Glutamatergic neuron (in vitro differentiated cells): ENCODE measurements around the gene GRIK3. TPM values are rescaled to one million over a fixed set of nuclear protein-coding genes. Genes with fewer than 3 reads are reported as not detected.
A peak's percentile ranks its signal among the peaks of the same experiment; 100 is the strongest.
"Not testable (repeated sequence)": the region's sequence is repeated elsewhere in the genome, so short reads cannot be mapped to it uniquely, and the experiment has no call there.

Experiments
- DNase-seq: peaks from one replicate; pipeline ENCODE4 v3.0.0; 2022
- H3K27ac Mint-ChIP-seq: one replicate; pipeline ENCODE4 v1.8.0; 2020; ENCODE audit warnings: mild to moderate bottlenecking, mixed read lengths, inconsistent platforms; ENCODE audit not compliant: unreplicated experiment
- H3K27me3 Mint-ChIP-seq: one replicate; pipeline ENCODE4 v1.8.0; 2020; ENCODE audit warnings: mild to moderate bottlenecking, moderate library complexity, mixed read lengths, inconsistent platforms; ENCODE audit not compliant: unreplicated experiment
- H3K36me3 Mint-ChIP-seq: one replicate; pipeline ENCODE4 v1.8.0; 2020; ENCODE audit warnings: mild to moderate bottlenecking, mixed read lengths, inconsistent platforms; ENCODE audit not compliant: unreplicated experiment
- H3K4me1 Mint-ChIP-seq: one replicate; pipeline ENCODE4 v1.8.0; 2020; ENCODE audit warnings: mild to moderate bottlenecking, low read depth, mixed read lengths, inconsistent platforms; ENCODE audit not compliant: unreplicated experiment
- H3K4me3 Mint-ChIP-seq: one replicate; pipeline ENCODE4 v1.8.0; 2020; ENCODE audit warnings: mild to moderate bottlenecking, mixed read lengths, inconsistent platforms; ENCODE audit not compliant: unreplicated experiment
- H3K9me3 Mint-ChIP-seq: one replicate; pipeline ENCODE4 v1.8.0; 2020; ENCODE audit warnings: mild to moderate bottlenecking, moderate library complexity, mixed read lengths, inconsistent platforms; ENCODE audit not compliant: unreplicated experiment
- CTCF ChIP-seq: fragments of 200-600 bp; sonication (generic); IDR thresholded peaks from one replicate; pipeline ENCODE4 v1.5.0; 2021; ENCODE audit not compliant: partially characterized antibody, unreplicated experiment
- long read RNA-seq: library from polyadenylated mRNA; unstranded; transcript quantifications from one replicate; pipeline ENCODE4 v2.0.0, GENCODE V29; 2020; ENCODE audit not compliant: unreplicated experiment
- total RNA-seq: library from RNA; stranded (reverse); fragmentation: NEBNext Ultra II Directional; extraction: Animal tissue kit (Norgen Biotek cat#: 25700); gene quantifications from one replicate; pipeline ENCODE4 v1.2.1, GENCODE V29; 2021; ENCODE audit not compliant: unreplicated experiment

GRIK3 gene
- total RNA-seq = 60.1 TPM
- long read RNA-seq, partial matches to known transcripts = 0 of 2 reads
- long read RNA-seq, other reads (novel, unspliced or antisense) = 2 of 2 reads

DNA sequence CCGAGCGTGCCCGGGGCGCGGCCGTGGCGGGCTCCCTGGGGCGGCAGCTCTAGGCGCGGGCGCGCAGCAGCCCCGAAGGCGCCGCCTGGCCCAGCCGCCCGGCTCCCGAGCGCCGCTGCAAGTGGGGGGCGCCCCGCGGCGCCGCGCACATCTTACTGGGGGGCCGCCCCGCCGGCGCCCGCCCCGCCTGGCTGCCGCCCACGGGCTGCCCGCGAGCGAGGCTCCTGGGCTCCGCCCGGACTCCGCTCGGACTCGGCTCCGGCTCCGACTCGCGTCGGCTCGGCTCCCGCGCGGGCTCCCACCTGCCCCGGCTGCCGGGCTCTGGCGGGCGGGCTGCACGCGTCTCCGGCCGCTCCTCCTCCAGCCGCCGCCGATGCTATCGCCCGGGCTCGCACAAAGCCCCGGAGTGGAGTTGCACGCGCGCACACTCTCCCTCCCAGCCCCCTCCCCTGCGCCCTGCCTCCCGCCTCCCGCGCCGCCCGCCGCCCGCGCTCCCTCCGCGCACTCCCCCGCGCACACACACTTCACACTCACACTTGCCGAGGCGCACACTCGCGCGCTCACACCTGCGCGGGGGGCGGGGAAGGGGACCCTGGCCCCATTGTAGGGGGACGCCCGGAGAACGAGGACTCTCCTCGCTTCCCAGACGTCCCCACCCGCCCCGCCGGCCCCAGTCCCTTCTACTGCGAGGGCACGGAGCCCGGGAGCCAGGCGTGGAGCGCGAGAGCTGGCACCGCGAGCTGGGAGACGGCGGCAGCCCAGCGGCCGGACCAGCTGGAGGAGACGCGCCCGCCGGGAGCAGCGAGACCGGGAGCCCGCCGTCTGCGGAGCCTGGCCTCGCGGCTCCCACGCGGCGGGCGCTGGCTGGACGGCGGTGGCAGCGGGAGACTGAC lies at the start of gene GRIK3:
Gene GRIK3, minus strand, starts transcription at position 395 of the 893 bp plus-strand sequence. CDS start 407 bp downstream, outside the sequence.
- Mint-ChIP-seq H3K9me3 (peaks cover 4% of the 10 kb centered on the region), H3K27me3 (peaks cover 14% of the 10 kb centered on the region), H3K4me1 (peaks cover 36% of the 10 kb centered on the region), H3K27ac (no peak within 1 kb of the TSS), H3K36me3 (no peaks in the 10 kb centered on the region), H3K4me3 (peak within 1 kb of the TSS; percentile 80)
- DNase-seq = peak; percentile 80
- no peak for TF ChIP-seq CTCF

DNA sequence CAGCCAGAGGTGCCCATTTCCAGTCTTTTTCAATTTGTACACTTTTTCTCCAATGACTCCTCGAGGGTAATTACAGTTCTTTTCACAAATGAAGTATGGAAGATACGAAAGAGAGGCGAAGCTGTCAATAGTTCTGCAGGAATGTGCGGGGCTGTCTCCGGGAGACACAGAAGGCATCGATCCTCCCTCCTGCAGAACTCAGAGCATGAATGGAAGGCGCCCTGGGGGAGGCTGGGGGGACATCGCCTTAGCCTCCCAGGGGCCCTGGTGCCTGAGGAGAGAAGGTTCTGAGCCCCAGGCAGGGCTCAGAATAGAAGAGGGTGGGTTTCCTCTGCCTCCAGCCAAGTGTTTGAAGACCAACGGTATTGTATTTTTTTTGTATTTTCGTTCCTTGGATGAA lies 49.7 kb upstream of the GRIK3 start:
- TF ChIP-seq CTCF = no peak
- no peak overlapping the region for H3K4me3 Mint-ChIP-seq
- peaks cover 2% of the 10 kb centered on the region for H3K27me3 Mint-ChIP-seq
- H3K27ac Mint-ChIP-seq = no peak overlapping the region
- H3K36me3 Mint-ChIP-seq = no peaks in the 10 kb centered on the region
- no peaks in the 10 kb centered on the region for H3K9me3 Mint-ChIP-seq
- peaks cover 11% of the 10 kb centered on the region for H3K4me1 Mint-ChIP-seq
- no peak for DNase-seq

DNA sequence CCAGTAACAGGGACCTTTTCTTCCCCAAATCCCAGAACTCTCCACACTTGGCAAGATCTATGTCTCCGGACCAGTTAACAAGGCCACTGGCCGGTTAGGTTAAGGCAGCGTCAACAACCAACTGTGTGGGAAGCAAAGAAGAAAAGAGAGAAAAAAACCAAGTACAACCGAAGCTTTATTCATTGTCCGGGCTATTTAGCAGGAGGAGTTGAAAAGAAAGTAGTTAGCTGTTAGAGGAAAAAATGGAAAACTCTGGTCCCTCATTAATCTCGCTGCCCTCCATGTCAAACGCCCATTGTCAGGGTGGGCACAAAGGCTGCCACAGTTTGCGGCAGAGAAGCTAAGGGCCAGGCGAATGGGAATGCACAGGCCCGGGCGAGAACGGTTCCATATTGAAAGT lies 49.3 kb upstream of the GRIK3 start:
- Mint-ChIP-seq H3K27me3 (peaks cover 2% of the 10 kb centered on the region), H3K27ac (no peak overlapping the region), H3K4me3 (no peak overlapping the region), H3K9me3 (no peaks in the 10 kb centered on the region), H3K4me1 (peaks cover 11% of the 10 kb centered on the region), H3K36me3 (no peaks in the 10 kb centered on the region)
- TF ChIP-seq CTCF = no peak
- no peak for DNase-seq

- H3K4me3 Mint-ChIP-seq, H3K36me3 Mint-ChIP-seq, H3K27ac Mint-ChIP-seq, H3K27me3 Mint-ChIP-seq, DNase-seq, H3K9me3 Mint-ChIP-seq: not testable (repeated sequence)
- peaks cover 11% of the 10 kb centered on the region for H3K4me1 Mint-ChIP-seq
Observed at GRCh38 chr1:37080296-37080986, 46.1 kb upstream of the GRIK3 start.

- no peak overlapping the region for H3K27ac Mint-ChIP-seq
- H3K4me3 Mint-ChIP-seq = no peak overlapping the region
- TF ChIP-seq CTCF = no peak
- H3K9me3 Mint-ChIP-seq = peaks cover 3% of the 10 kb centered on the region
- H3K27me3 Mint-ChIP-seq = peaks cover 6% of the 10 kb centered on the region
- no peak for DNase-seq
- peaks cover 1% of the 10 kb centered on the region for H3K4me1 Mint-ChIP-seq
- H3K36me3 Mint-ChIP-seq = no peaks in the 10 kb centered on the region
Observed at GRCh38 chr1:37078866-37079265, 44.6 kb upstream of the GRIK3 start.
